HTERT RPE-1 (cell line): Measurements from ENCODE around the gene PLIN3.
"Not testable (repeated sequence)": the region's sequence is repeated elsewhere in the genome, so short reads cannot be mapped to it uniquely, and the experiment has no call there.

Experiments used
- in situ Hi-C: fragments of 300-500 bp; cut with MboI; formaldehyde crosslinking; loops from 4 replicates; pipeline ENCODE4 v1.14.3; 2020; ENCODE audit warnings: low sequenced_read_pairs

The PLIN3 gene

DNA sequence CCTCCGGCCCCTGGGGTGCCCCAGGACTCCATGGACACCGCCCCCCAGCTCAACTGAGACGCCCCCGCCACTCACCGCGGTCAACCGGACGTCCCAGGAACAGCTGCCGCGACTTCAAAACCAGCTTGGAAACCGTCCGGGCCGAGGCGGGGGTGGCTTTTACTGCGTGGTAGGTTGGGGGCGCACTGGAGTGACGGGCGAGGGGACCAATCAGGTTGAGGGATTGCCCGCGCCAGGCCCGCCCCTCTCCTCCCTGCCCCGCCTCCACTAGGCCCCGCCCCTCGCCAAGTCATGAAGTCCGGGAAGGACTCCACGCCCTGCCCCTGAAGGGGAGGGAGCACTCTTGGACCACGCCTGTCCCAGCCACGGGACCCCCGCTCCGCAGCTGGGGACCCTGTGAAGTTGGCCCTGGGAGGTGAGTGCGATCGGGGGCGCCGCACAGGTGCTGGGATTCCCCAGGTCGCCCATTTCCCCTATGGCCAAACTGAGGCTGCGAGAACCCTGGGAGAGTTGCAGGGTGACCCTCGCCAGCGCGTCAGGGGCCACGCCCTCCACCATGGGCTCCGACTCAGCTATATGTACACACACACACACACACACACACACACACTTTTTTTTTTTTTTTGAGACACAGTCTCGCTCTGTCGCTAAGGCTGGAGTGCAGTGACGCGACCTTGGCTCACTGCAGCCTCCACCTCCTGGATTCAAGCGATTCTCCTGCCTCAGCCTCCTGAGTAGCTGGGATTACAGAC is at the start of gene PLIN3:
Gene PLIN3, minus strand, starts transcription at position 134 of the 752 bp plus-strand sequence. CDS start 6,273 bp downstream, outside the sequence.
- in situ Hi-C loops: no loop called here

DNA sequence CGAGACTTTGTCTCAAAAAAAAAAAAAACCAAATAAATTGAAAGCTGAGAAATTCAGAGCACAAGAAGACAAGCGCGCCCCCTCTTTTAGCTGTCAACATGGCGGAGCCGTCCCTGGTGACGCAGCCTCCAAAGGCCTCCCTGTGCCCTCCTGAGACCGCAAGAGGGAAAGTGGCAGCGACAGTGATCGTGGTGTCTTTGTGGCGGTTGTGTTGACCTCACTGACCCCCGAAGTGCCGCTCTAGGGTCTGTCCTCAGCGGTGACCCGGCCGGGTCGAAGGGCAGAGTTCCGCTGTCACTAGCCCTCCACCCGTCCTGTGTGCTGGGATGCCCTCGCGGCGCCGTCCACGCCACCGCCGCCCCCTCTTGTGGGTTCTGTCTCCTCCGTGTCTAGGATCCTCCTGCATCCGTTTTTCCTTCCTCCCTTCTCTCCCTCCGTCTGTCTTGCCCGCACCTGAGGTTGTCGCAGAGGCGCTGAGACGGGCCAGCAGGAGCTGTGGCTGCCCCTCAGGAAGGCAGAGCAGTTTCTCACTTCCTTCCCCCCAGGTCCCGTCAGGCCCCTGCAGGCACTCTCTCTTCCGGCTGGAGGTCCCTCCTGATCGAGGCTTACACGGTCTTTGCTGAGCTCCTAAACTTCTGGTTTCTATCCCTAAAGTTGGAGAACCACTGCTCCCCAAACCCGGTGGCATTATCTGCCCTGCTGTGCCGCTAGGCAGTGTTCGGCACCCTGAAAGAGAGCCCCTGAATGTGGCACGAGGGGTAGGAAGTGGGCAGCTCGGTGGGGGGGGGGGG is 49.0 kb upstream of the PLIN3 start:
- in situ Hi-C loops: no loop called here

DNA sequence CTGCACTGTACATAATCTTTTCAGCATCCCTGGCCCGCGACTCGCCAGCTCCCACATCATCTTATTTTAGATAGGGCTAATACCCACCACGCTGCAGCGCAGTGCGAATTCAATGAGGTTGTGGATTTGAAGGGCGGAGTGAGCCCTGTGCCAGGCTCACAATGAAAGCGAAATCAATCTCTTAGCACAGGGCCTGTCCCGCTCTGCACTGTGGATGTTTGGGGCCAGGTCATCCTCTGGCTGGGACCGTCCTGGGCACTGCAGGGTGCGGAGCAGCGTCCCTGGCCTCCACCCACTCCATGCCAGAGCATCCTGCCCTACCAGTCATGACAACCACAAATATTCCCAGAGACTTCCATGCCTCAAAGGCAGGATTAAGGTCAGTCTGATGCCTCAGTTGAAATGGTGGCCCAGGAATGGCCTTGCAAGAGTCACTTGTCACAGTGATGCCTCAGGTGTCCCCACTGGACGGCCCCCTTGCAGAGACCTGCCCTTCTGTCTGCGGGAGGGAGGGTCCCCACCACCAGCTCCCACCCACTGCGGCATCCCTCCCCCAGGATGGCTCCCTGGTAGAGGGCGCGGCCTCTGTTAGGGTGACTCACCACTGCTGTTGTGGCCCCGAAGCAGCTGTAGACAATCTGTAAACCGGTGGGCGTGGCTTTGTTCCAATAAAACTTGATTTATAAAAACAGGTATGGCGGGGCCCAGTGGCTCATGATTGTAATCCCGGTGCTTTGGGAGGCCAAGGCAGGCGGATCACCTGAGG is 47.5 kb upstream of the PLIN3 start:
- in situ Hi-C loops: no loop called here

GRCh38 chr19:4913996-4914735 is 46.7 kb upstream of the PLIN3 start:
- in situ Hi-C loops: no loop called here

DNA sequence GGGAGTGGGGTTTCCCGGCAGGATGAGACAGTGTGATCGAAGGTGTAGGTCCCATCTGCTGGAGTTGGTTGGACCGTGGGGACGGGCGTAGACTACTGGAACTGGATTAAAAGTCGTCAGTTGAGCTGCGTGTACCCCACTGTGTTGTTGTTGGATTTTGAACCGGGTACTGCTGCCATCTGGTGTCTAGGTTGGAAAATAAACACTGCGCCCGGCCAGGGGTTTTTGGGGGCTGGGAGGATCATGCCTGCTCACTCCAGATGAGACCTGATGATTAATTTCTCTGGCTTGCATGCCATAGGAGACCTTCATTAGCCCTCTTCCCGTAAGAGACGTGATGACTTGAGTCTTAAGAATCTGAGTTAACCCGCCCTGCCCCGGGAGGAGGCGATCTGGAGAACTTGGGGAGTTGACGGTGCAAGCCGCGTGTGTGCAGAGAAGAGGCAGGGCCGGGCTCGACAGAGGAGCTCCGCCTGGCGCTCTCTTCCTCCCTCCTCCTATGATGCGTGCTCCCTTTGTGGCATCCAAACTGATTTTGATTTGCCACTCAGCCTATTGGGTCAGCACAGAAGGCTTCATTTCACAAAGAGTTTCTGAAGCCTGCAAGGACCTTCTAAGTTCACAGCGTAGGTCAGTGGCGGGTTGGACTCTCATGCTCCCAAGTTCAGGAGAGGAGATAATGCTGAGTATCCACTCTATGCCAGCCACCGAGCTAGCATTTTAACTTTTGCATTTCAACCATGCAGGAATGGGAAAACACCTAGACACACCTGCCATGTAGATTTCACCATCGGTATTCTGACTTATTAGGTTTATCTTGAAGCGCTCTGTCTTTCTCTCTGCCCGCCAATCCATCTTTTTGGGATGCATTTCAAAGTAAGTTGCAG is 44.6 kb upstream of the PLIN3 start:
- in situ Hi-C loops: no loop called here

DNA sequence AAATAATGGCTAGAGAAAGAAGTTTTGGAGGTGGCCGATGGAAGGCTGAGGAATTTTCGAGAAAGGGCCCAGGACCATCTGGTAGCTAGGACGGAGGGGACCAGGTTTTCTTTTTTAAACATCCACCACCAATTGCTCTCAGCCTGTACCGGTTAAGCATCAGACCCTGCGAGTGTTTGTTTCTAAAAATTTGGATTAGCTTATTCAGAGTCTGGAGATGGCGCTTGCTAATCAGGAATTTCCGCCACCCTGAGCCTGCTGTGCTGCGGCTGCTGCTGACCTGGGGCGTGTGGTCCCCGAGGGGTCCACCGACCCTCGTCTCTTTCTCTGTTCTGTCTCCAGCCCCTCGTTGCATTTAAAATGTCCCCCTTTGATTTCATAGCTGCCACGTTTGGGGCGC is 43.8 kb upstream of the PLIN3 start:
- in situ Hi-C loops: no loop called here

DNA sequence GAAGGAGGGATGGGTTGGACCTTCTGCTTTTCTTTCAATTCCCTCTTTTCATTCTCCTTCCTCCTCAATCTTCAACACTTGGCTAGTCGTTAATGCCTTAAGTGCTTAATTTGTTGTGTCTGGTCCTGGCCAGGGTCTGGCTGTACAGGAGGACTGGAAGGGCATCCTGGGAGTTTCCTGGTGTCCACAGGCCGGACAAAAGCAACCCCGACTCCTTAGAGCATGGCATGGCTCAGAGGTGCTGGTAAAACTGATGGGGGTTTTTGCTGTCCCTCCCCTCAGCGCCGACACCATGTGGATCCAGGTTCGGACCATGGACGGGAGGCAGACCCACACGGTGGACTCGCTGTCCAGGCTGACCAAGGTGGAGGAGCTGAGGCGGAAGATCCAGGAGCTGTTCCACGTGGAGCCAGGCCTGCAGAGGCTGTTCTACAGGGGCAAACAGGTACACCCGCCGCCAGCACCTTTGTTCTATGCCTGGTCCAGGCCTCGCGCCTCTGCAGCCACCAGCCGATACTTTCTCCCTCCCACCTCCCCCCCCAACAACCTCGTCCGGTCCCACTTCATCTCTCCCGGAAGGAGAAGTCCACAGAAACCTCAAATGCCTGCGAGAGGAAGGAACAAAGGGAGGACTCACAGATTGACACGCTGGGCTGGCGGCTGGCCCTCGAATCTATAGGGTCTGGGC is 43.3 kb upstream of the PLIN3 start:
- in situ Hi-C loops: no loop called here

- in situ Hi-C loops: no loop called here
Measured at GRCh38 chr19:4909897-4910593, 42.6 kb upstream of the PLIN3 start.

DNA sequence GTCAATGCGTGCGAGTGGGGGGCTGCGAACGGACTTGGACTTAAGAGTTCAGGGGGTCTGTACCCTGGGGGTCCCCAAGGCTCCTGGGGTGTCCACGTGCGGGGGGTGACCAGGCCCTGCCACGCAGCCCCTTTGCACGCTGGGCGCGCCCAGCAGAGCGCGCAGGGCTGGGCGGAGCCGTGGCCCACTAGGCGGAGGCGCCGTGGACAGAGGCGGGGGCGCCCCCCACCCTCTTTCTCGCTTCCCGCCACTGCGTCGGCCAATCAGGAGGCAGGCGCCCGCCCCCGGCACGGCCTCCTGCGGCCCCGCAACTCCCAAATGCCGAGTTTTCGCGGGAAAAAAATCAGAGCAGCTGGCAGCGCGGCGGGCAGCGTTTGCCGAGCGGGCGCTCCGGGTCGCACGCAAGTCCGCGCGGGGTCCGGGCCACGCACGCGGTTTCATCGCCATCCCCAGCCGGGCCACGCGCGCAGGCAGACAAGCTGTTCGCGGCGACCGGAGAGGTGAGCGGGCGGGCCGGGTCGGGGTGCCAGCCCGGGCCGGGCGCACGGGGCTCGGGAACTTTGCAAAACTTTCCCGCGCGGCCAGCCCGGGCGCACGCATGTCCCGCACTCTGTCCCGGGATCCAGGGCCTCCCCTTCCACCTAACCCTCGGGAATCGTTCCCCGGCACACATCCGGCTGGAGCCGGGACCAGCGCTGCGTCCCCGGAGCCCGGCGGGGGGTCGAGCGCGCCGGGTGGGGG is 41.9 kb upstream of the PLIN3 start, which contains the start of gene UHRF1:
Gene UHRF1, plus strand, starts transcription at position 346 of the 741 bp plus-strand sequence. CDS start 1,385 bp downstream, outside the sequence.
- in situ Hi-C loops: no loop called here

GRCh38 chr19:4908781-4909155 is 41.3 kb upstream of the PLIN3 start:
- in situ Hi-C loops: no loop called here

DNA sequence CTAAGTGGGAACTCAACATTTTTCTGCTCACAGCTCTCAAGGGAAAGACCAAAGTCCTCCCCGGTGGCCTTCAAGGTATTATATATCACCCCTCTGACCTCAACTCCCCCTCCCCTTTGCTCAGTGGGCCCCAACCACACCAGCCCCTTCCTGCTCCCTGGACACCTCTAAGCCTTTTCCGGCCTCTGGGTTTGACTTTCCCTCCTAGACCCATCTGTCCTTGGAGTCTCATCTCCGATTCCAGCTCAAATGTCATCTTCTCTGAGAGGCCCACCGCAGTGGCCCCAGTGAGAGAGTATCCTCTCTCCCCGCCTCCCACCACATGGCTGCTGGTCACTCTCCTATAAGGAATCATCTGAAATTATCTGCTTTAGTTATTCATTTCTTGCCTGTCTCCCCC is 40.9 kb upstream of the PLIN3 start:
- in situ Hi-C loops: no loop called here

DNA sequence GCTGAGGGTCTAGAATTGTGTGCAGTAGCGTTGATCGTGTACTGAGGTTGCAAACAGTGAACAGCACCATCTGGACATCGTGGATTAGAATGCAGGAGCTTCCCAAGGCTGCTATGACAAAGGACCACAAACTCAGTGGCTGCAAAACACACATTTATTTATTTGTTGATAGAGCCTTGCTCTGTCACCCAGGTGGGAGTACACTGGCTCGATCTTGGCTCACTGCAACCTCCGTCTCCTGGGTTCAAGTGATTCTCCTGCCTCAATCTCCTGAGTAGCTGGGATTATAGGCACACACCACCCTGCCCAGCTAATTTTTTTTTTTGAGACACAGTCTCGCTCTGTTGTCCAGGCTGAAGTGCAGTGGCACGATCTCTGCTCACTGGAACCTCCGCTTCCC is 39.5 kb upstream of the PLIN3 start:
- in situ Hi-C loops: no loop called here

- in situ Hi-C loops: no loop called here
Measured at GRCh38 chr19:4904481-4904880, 37.0 kb upstream of the PLIN3 start.

DNA sequence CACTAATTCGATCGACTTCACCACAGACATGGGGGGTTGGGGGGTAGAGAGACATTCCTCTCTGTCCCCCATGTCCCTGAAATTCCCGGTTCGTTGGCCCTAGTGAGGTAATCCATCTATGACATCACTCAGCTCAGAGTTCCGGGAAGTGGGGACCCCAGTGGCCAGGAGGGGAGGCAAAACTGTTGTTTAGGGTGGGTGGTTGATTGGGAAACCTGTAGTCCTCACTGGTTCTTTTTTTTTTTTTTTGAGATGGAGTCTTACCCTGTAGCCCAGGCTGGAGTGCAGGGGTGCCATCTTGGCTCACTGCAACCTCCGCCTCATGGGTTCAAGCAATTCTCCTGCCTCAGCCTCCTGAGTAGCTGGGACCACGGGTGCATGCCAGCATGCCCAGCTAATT is 35.3 kb upstream of the PLIN3 start, which contains the start of gene ARRDC5:
Gene ARRDC5, minus strand, starts transcription at position 101 of the 400 bp plus-strand sequence. Its CDS starts 71 bp downstream, at position 30.
- in situ Hi-C loops: no loop called here

GRCh38 chr19:4900879-4901278 is 33.4 kb upstream of the PLIN3 start:
- in situ Hi-C loops: not testable (repeated sequence)

DNA sequence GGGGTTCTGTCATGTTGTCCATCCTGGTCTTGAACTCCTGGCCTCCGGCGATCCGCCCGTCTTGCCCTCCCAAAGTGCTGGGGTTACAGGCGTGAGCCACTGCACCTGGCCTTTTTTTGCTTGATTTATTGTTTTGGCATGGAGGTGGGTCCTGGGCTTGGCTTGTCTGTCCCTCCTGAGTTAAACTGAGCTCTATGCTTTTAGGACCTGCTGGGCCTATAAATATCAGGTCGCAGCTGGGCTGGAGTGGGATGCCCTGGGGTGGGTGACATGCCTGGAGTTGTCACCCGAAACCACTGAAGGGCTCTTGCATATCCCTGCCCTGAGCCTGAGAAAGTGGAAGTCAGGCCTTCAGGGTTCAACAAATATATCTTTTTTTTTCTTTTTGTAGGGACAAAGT is 29.7 kb upstream of the PLIN3 start:
- in situ Hi-C loops: no loop called here

DNA sequence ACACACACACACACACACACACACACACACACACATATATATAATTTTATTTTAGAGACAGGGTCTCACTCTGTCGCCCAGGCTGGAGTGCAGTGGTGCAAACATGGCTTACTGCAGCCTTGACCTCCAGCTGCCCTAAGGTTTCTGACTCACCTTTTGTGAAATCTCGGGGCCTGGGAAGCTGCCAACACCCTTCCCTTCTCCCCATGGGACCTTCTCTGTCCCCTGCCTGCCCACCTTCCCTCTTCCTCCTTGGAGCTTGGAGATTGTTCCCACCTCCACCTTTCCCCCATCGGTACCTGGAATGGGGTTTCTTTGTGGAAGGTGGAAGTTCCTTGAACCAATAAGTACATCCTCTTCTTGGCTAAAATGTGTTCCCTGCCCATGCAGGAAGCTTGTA is 28.9 kb upstream of the PLIN3 start:
- in situ Hi-C loops: no loop called here

- in situ Hi-C loops: not testable (repeated sequence)
Measured at GRCh38 chr19:4892962-4893361, 25.5 kb upstream of the PLIN3 start.
